Mucosa of rectum (tissue), 2 donors: ENCODE data around the gene DNASE2.
A peak's percentile ranks its signal among the peaks of the same experiment; 100 is the strongest.

Experiments
- H3K27ac ChIP-seq, 2 donors: one replicate each; pipeline ENCODE4 v1.7.0; 2013; ENCODE audit warnings: inconsistent platforms in 2 of 2, low read depth in 2 of 2, low read length in 2 of 2
- H3K27me3 ChIP-seq, 2 donors: one replicate each; pipeline ENCODE4 v1.7.0; 2013; ENCODE audit warnings: low read length in 2 of 2; ENCODE audit not compliant: control insufficient read depth in 2 of 2, insufficient read depth in 2 of 2
- H3K36me3 ChIP-seq, 2 donors: one replicate each; pipeline ENCODE4 v1.7.0; 2013; ENCODE audit warnings: low read length in 2 of 2; ENCODE audit not compliant: control insufficient read depth in 2 of 2, insufficient read depth in 2 of 2
- H3K4me1 ChIP-seq, 2 donors: one replicate each; pipeline ENCODE4 v1.7.0; 2013; ENCODE audit warnings: low read length in 2 of 2, mild to moderate bottlenecking in 1 of 2; ENCODE audit not compliant: control insufficient read depth in 2 of 2, insufficient read depth in 2 of 2
- H3K4me3 ChIP-seq, 2 donors: one replicate each; pipeline ENCODE4 v1.7.0; 2013; ENCODE audit warnings: low read length in 2 of 2
- H3K9ac ChIP-seq, 2 donors: one replicate each; pipeline ENCODE4 v1.7.0; 2013; ENCODE audit warnings: low read length in 2 of 2, low read depth in 1 of 2, mild to moderate bottlenecking in 1 of 2
- H3K9me3 ChIP-seq, 2 donors: one replicate each; pipeline ENCODE4 v1.7.0; 2013; ENCODE audit warnings: low read length in 2 of 2; ENCODE audit not compliant: control insufficient read depth in 2 of 2
- donor health status: healthy.
- donor health status: Normal muscosa, but diverticular disease.

Gene DNASE2

DNA sequence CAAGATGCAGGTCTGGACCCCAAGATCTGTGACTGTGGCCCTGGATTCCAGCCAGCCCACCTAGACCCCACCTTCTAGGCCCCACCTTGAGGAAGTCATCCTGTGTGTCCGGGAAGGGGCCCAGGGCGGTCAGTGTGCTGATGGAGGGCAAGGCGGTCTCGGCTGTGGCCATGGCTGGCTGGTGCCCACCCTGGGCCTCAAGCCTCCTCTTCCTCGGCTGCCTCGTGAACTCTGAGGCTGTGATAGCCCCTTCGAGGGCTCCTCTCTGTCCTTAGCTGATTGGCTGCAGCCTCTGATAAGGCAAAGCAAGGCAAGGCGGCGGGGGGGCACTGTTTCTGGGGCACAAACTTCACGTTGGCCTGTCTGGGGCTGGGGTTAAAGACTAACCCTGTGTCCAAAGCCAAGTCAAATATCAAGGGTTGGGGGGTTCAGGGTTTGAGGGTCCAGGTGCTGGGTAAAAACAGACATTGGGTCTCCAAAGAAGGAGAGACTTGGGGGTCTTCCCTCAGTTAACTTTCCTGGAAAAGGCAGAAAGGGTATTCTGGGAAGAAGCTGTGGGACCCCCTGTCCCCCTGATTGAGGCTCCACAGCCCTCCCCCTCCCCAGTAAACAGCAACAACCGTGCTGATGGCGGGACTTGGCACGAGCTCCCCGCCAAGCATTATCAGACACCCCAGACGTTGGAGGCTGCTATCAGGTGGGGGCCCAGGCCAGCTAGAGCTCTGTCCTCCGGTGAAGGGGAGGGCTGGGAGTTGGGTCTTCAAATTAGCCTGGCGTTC, 5.9 kb upstream of the DNASE2 start, which contains the start of gene KLF1:
Gene KLF1, minus strand, starts transcription at position 233 of the 779 bp plus-strand sequence. Its CDS starts 61 bp downstream, at position 172.
- Histone ChIP-seq H3K27ac (no peak within 1 kb of the TSS), H3K4me1 (peaks cover 19 to 22% of the 10 kb centered on the region in 2 donors), H3K36me3 (no peaks in the 10 kb centered on the region), H3K9me3 (peaks cover 0 to 5% of the 10 kb centered on the region in 2 donors), H3K4me3 (peak within 1 kb of the TSS; percentile 20 to 45), H3K9ac (peak within 1 kb of the TSS in 1 of 2 donors; percentile 49), H3K27me3 (no peaks in the 10 kb centered on the region)

- H3K4me3 ChIP-seq = no peak overlapping the region
- H3K9me3 ChIP-seq = peaks cover 0 to 5% of the 10 kb centered on the region in 2 donors
- no peaks in the 10 kb centered on the region for H3K27me3 ChIP-seq
- H3K4me1 ChIP-seq = peaks cover 14 to 17% of the 10 kb centered on the region in 2 donors
- H3K36me3 ChIP-seq = no peaks in the 10 kb centered on the region
- H3K27ac ChIP-seq = no peak overlapping the region
- H3K9ac ChIP-seq = no peak overlapping the region
Observed at GRCh38 chr19:12886651-12886968, 5.4 kb upstream of the DNASE2 start.

DNA sequence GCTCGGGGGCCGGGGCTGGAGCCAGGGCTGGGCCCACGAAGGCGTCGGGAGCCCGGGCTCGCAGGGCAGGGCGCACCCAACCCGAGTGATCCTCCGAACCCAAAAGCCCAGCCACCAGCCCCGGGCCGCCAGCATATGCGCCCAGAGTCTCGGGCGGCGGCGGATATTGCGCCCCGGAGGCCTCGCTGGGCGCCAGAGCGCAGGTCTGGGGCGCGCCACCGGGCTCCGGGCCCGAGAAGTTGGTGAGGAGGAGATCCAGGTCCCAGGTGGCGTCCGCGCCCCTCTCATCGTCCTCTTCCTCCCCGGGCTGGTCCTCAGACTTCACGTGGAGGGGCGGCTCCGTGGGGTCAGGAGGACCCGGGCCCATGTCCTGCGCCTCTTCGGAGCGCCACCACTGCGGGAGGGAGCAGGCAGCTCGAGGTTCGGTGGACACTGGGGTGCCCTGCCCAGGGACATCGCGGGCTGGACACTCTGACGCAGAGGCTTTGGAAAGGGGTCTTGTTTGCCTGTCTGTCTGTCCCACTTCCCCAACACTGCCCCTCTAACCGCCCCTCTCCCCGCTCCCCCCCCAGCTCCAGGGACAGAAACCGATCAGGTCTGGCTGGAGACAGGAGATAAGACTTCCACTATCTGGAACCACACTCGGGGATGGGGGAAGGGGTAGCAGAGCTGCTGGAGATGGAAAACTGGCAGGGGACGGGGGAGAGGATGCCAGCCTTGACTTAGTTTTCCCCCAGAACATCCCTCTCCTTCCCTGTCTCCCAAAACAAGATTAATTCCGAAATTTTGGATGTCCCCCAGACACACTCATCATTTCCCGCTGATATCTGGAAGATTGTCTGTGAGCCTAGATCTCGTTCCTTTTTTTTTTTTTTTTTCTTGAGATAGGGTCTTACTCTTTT, 4.8 kb upstream of the DNASE2 start:
- H3K9ac ChIP-seq = peak overlapping the region in 1 of 2 donors; percentile 49
- H3K4me3 ChIP-seq = peak overlapping the region; percentile 20 to 45
- H3K4me1 ChIP-seq = peaks cover 12 to 14% of the 10 kb centered on the region in 2 donors
- H3K9me3 ChIP-seq = peaks cover 0 to 5% of the 10 kb centered on the region in 2 donors
- H3K27me3 ChIP-seq = no peaks in the 10 kb centered on the region
- H3K36me3 ChIP-seq = no peaks in the 10 kb centered on the region
- no peak overlapping the region for H3K27ac ChIP-seq

DNA sequence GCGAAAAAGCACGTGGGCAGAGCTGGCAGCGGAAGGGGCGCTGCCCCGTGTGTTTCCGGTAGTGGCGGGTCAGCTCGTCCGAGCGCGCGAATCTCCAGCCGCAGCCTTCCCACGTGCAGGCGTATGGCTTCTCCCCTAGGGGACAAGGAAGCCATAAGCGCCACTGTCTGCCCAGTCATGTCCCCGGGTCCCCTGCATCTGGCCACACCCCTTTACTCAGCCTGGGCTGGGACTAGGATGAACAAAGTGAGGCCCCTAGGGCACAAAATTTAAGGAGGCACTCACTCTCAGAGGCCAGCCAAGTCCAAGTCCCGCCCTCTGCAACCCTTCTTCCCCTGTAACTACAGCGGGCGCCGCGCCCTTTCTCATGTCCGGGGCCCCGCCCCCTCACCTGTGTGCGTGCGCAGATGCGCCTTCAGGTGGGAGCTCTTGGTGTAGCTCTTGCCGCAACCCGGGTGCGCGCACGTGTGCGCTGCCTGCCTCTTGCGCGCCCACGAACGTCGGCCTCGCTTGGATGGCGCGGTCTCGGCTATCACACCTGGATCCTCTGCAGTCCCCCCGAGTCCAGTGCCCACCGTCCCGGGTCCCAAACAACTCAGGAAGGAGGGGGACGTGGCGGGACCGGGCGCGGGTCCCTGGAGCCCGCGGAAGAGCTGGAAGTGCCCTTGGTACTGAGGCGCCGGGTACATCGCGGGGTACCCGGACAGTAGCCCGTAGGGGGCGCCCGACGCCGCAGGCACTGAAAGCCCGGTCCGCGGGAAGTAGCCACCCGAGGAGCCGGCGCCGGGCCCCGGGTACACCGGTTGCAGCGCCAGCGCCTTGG, 3.9 kb upstream of the DNASE2 start:
- Histone ChIP-seq H3K27me3 (no peaks in the 10 kb centered on the region), H3K36me3 (no peaks in the 10 kb centered on the region), H3K4me1 (peaks cover 13 to 16% of the 10 kb centered on the region in 2 donors), H3K9ac (peak overlapping the region in 1 of 2 donors; percentile 49), H3K9me3 (peaks cover 0 to 5% of the 10 kb centered on the region in 2 donors), H3K4me3 (peak overlapping the region; percentile 45 to 56), H3K27ac (peak overlapping the region; percentile 23 to 25)

GRCh38 chr19:12884627-12884925, 3.3 kb upstream of the DNASE2 start:
- Histone ChIP-seq H3K27me3 (no peaks in the 10 kb centered on the region), H3K9me3 (peaks cover 0 to 5% of the 10 kb centered on the region in 2 donors), H3K36me3 (no peaks in the 10 kb centered on the region), H3K27ac (peak overlapping the region; percentile 23 to 25), H3K9ac (no peak overlapping the region), H3K4me3 (peak overlapping the region; percentile 36 to 56), H3K4me1 (peaks cover 13 to 16% of the 10 kb centered on the region in 2 donors)

DNA sequence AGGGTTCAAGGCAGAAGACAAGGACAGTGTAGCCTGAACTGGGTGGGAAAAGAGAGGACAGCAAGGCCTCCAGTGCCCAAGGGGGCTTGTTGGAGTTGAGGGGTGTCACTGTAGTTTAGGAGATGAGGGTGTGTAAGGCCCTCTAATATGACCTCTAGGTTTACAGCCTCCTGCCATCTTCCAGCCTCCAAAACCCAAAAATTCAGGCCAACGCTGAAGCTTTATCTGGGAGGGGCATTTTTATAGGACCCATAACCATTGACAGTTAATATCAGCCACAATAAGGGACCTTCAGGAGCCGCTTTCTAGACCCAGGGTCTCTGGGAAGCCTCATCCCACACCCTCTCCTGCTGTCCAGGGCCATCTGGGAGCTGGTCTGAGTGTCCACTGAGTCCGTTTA, 3.0 kb upstream of the DNASE2 start:
- Histone ChIP-seq H3K4me1 (peaks cover 13 to 16% of the 10 kb centered on the region in 2 donors), H3K9ac (no peak overlapping the region), H3K4me3 (no peak overlapping the region), H3K27ac (no peak overlapping the region), H3K9me3 (peaks cover 0 to 5% of the 10 kb centered on the region in 2 donors), H3K27me3 (no peaks in the 10 kb centered on the region), H3K36me3 (no peaks in the 10 kb centered on the region)

GRCh38 chr19:12882589-12882988, 1.3 kb upstream of the DNASE2 start:
- H3K27me3 ChIP-seq = no peaks in the 10 kb centered on the region
- H3K9ac ChIP-seq = no peak overlapping the region
- H3K36me3 ChIP-seq = peaks cover 6 to 7% of the 10 kb centered on the region in 2 donors
- H3K4me3 ChIP-seq = no peak overlapping the region
- H3K4me1 ChIP-seq = peaks cover 13 to 16% of the 10 kb centered on the region in 2 donors
- H3K27ac ChIP-seq = no peak overlapping the region
- peaks cover 0 to 5% of the 10 kb centered on the region in 2 donors for H3K9me3 ChIP-seq

DNA sequence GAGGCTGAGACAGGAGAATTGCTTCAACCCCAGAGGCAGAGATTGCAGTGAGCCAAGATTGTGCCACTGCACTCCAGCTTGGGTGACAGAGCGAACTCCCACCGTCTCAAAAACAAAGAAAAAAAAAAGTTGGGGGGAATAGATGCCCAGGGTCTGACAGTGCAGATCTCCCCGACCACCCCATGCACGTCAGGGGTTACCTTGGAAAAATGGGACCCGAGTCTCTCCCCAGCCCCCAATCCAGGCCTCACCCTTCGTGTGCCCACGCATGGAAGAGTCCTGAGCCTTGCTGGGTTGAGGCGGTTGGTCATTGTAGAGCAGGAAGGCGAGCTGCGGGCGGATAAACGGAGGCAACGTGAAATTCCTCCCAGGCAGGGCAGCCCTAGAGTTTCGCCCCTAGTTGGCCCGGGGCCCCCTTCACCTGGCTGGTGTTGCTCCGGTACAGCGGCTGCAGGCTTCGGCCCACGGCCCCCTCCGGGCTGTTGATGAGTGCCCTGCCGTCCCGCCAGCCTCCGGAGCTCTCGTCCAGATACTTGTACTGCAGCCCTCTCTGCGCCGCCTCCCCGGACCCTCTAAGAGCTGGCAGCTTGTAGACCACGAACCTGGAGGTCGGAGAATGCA, 588 bp downstream of the DNASE2 start:
- H3K36me3 ChIP-seq = peaks cover 6 to 13% of the 10 kb centered on the region in 2 donors
- peak overlapping the region; percentile 80 to 84 for H3K27ac ChIP-seq
- peaks cover 0 to 5% of the 10 kb centered on the region in 2 donors for H3K9me3 ChIP-seq
- peak overlapping the region; percentile 87 to 88 for H3K9ac ChIP-seq
- H3K4me3 ChIP-seq = peak overlapping the region; percentile 83 to 89
- H3K4me1 ChIP-seq = peaks cover 13 to 14% of the 10 kb centered on the region in 2 donors
- no peaks in the 10 kb centered on the region for H3K27me3 ChIP-seq

DNA sequence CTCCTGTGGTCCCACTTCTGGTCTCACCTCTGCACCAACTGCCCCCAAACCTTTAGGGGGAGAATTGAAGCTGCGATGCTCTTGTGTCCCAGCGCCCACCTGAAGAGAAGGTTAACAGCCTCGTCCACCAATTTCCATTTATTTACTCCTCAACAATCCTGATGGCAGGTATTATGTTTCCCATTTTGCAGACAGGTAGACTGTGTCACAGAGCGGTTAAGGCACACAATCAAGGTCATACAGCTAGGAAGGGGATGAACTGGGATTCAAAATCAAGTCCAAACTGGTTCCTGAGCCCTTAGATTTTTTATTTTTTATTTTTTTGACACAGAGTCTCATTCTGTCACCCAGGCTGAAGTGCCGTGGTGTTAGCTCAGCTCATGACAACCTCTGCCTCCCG, 6.2 kb downstream of the DNASE2 start:
- no peaks in the 10 kb centered on the region for H3K27me3 ChIP-seq
- no peaks in the 10 kb centered on the region for H3K9me3 ChIP-seq
- H3K36me3 ChIP-seq = peaks cover 6 to 13% of the 10 kb centered on the region in 2 donors
- H3K9ac ChIP-seq = no peak overlapping the region
- no peak overlapping the region for H3K27ac ChIP-seq
- H3K4me3 ChIP-seq = no peak overlapping the region
- no peaks in the 10 kb centered on the region for H3K4me1 ChIP-seq
